Heart right ventricle (tissue), 16 donors: ENCODE data around the gene CHN2. TPM values are rescaled to one million over a fixed set of nuclear protein-coding genes. Genes with fewer than 3 reads are reported as not detected.

ENCODE experiments used
- ATAC-seq, 8 donors: fragments of 200-7000 bp; cut with Tn5 transposase; one replicate each; pipeline ENCODE4 v1.9.1; 2020; ENCODE audit warnings: mild to moderate bottlenecking in 8 of 8, moderate library complexity in 8 of 8, moderate number of reproducible peaks in 1 of 8
- DNase-seq, 2 donors: peaks; one replicate each; pipeline ENCODE4 v3.0.0-alpha.2; 2020
- H3K27ac ChIP-seq, 10 donors: fragments of 200-600 bp; sonication (generic) in 2 of 10; one replicate each; pipeline versions ENCODE4 v1.5.0 to v1.8.0; 2020 to 2022; ENCODE audit warnings: mild to moderate bottlenecking in 3 of 10
- H3K27me3 ChIP-seq, 7 donors: fragments of 200-600 bp; one replicate each; pipeline ENCODE4 v1.8.0; 2021 to 2022; ENCODE audit warnings: mild to moderate bottlenecking in 2 of 7
- H3K36me3 ChIP-seq, 9 donors: fragments of 200-600 bp; sonication (generic) in 1 of 9; one replicate each; pipeline versions ENCODE4 v1.5.0 to v1.8.0; 2020 to 2022; ENCODE audit warnings: mild to moderate bottlenecking in 2 of 9
- H3K4me1 ChIP-seq, 9 donors: fragments of 200-600 bp; sonication (generic) in 1 of 9; one replicate each; pipeline versions ENCODE4 v1.5.0 to v1.8.0; 2020 to 2022; ENCODE audit warnings: mild to moderate bottlenecking in 4 of 9
- H3K4me3 ChIP-seq, 10 donors: fragments of 200-600 bp; sonication (generic) in 2 of 10; one replicate each; pipeline versions ENCODE4 v1.5.0 to v1.8.0; 2020 to 2022; ENCODE audit warnings: mild to moderate bottlenecking in 7 of 10, moderate library complexity in 2 of 10
- H3K9me3 ChIP-seq, 11 donors: fragments of 200-600 bp in 10 of 11; sonication (generic) in 2 of 11; one replicate each; pipeline versions ENCODE4 v1.5.0 to v1.8.0; 2013 to 2022; ENCODE audit warnings: mild to moderate bottlenecking in 2 of 11, control low read depth in 1 of 11, moderate library complexity in 1 of 11
- WGBS, 2 donors: extraction: QIAGEN DNeasy Blood & Tissue Kit; methylation state at CpG; one replicate each; pipeline ENCODE4 v1.1.7; 2013; ENCODE audit warnings: inconsistent platforms in 1 of 2; 5-methylcytosine and 5-hydroxymethylcytosine counted together
- intact Hi-C, 10 donors: fragments of 100-400 bp; cut with DNase I; formaldehyde crosslinking; loops; one replicate each; pipeline versions ENCODE4 v1.11.1 to v1.14.2; 2022
- polyA plus RNA-seq, 2 donors: library from polyadenylated mRNA; stranded (reverse); fragments of 200-250 nt; gene quantifications; one replicate each; pipeline ENCODE4 v1.2.3, GENCODE V29; 2013
- total RNA-seq, 10 donors: library from RNA; stranded (reverse); fragmentation: NEBNext Ultra II Directional in 3 of 10; extraction: Animal tissue kit (Norgen Biotek cat#: 25700) in 3 of 10; gene quantifications; one replicate each; pipeline versions ENCODE4 v1.2.1 to v1.2.4, GENCODE V29; 2021 to 2023
- TF ChIP-seq, protein P1 (sequence below), 9 donors: fragments of 200-600 bp; sonication (generic) in 2 of 9; IDR thresholded peaks; one replicate each; pipeline versions ENCODE4 v1.5.0 to v1.8.0; 2021 to 2022; ENCODE audit warnings: antibody characterized with exemption in 9 of 9, mild to moderate bottlenecking in 5 of 9, moderate library complexity in 1 of 9
- donor health status: Arrhythmogenic right ventricular cardiomyopathy.
- donor health status: ischemic (EF 13 %, LVEDD 7.1; RV severe dilation, severe dysfunction).
- donor health status: healthy with polysubstance abuse.
- donor health status: DM: no; HTN: yes; CAD: no.
- donor health status: DM: no; HTN: no; CAD: no.
- donor health status: ischemic (EF 25% LVEDD 6.9; RV normal size, moderate dysfunction).
- donor health status: ischemic (EF 25% LVEDD 5.7; RV mildly dilated, moderate dysfunction).
- donor health status: healthy.
- donor health status: DM: yes; HTN: yes; CAD: no.
- donor health status: Ischemic cardiomyopathy.
- donor health status: ischemic (EF 35%, LVEDD 5.7; RV mildly dilated, moderate dysfunction).
- donor health status: nonischemic (EF 11% LVEDD 7.7; RV severe dilation, severe dysfunction).
- donor health status: DM: yes; HTN: yes; CAD: no.
- donor health status: PGD.
- donor health status: ischemic (EF 29% LVEDD 5.4; RV normal size, mild dysfunction).
- donor health status: nonischemic (EF 23%, LVEDD 6.1; RV moderate dilation, normal function).

The CHN2 gene
- total and polyA plus RNA-seq, 12 donors, result 5.9 to 54.9 (median 22.6) TPM

DNA sequence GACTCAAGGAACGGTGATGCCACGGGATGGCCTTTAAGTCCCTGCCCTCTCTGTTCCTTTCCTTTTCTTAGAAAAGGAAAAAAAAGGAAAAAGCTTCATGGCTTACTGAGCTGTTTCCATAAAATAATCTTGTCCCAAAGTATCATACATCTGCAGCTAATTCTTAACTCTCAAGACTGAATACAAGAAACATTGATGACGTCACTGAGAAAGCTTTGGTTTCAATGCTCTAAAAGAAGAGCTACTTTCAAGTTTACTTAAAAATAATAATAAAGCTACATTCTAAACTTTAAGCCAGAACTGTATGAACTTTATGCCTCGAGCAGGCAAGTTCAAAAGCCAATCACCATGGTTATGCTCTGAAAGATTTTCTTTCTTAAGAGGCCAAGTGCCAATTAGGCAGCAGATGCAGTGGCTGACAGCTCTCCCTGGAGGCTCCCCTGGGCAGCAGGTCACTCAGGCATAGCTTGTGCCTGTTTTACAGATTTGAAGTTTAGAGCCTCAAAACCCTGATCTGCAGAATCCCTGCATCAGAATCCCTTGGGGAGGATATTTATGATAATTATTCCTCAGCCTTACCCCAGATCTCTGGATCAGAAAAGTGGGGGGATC is 165.0 kb downstream of the CHN2 start:
- H3K9me3 ChIP-seq, result no peaks in the 10 kb centered on the region
- no peak overlapping the region for H3K27ac ChIP-seq
- TF ChIP-seq, protein P1, sequence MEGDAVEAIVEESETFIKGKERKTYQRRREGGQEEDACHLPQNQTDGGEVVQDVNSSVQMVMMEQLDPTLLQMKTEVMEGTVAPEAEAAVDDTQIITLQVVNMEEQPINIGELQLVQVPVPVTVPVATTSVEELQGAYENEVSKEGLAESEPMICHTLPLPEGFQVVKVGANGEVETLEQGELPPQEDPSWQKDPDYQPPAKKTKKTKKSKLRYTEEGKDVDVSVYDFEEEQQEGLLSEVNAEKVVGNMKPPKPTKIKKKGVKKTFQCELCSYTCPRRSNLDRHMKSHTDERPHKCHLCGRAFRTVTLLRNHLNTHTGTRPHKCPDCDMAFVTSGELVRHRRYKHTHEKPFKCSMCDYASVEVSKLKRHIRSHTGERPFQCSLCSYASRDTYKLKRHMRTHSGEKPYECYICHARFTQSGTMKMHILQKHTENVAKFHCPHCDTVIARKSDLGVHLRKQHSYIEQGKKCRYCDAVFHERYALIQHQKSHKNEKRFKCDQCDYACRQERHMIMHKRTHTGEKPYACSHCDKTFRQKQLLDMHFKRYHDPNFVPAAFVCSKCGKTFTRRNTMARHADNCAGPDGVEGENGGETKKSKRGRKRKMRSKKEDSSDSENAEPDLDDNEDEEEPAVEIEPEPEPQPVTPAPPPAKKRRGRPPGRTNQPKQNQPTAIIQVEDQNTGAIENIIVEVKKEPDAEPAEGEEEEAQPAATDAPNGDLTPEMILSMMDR (IDR thresholded peaks at IDR 0.05), result no peak
- intact Hi-C loops, result no loop called here
- no peak overlapping the region for H3K4me3 ChIP-seq
- 88 to 93% methylated on average over 4 of the region's 4 CpGs for WGBS, 2 donors
- ATAC-seq (no peak), DNase-seq (no peak)
- H3K36me3 ChIP-seq, result peaks cover 0 to 18% (median 0%) of the 10 kb centered on the region in 9 donors
- no peaks in the 10 kb centered on the region for H3K4me1 ChIP-seq
- H3K27me3 ChIP-seq, result no peaks in the 10 kb centered on the region

DNA sequence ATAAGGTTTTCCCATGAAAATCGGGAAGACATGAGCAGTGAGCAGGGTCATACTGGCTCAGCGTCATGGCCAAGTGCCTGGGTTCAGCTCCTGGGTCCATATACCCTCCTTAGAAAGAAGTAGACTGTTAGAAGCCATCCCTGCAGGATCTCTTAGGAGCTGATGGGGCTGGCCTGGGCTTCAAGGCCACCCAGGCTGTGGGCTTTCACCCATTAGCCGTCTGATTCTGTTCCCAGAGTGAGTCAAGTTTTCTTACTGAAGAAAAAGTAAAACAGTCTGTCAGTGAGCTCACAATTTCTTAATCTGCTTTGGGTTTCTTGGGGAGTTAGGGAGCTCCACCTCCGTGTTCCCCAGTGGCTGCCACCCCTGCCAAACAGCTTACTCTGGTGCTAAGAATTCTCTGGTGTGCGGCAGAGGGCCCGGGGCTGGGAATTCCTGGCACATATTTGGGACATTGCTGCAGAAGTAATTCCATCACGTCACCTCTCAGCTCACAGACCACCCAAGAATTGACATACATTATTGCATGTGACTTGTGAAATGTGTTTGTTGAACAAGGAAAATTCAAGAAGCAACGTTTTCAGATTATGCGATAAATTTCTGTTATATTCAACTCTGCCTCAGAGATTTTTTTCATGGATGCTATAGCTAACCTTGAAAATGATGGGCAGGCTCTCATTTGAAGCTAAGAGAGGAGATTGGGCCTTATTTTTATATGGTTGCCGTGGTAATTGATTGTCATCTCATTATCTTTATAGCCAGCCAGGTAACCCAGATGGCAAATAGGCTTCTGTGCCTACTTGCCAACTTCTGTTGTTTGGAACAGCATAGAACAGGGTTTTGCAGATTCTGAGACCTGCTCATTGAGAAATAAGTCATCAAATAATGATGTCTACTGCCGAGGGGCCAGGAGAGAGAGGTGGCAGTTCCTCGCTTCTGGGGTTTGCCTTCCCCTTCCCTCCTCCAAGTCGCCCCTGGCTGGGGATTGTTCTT is 166.4 kb downstream of the CHN2 start:
- intact Hi-C loops, result no loop called here
- whole genome bisulfite sequencing, 2 donors, result 82 to 83% methylated on average over 13 of the region's 13 CpGs

DNA sequence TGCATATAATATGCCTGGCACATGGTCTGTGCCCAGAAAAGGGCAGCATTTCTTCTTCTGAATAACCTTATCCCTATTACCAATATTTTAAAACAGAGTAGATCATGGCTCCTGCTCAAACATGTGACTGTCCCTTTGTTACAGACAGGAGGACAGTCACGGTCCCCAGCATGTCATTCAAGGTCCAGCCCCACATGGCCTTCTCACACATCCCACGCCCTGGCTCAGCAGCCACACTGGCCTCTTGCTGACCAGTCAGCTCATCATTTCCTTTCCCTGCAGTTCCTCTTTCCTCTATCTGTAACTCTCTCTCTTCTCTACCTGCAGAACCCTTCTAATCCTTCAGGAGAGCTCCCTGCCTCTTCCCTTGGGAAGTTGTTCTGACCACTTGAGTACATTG is 167.8 kb downstream of the CHN2 start:
- Histone ChIP-seq H3K27me3 (no peaks in the 10 kb centered on the region), H3K9me3 (no peaks in the 10 kb centered on the region), H3K27ac (no peak overlapping the region), H3K36me3 (peaks cover 0 to 8% (median 0%) of the 10 kb centered on the region in 9 donors), H3K4me1 (peaks cover 0 to 2% (median 0%) of the 10 kb centered on the region in 9 donors), H3K4me3 (no peak overlapping the region)
- 87% methylated on average over 2 of the region's 2 CpGs for WGBS, 2 donors
- no peak for ATAC-seq
- TF ChIP-seq, protein P1 (IDR thresholded peaks at IDR 0.05), result no peak
- DNase-seq, result no peak
- intact Hi-C loops, result no loop called here

More for the DNA sequence above, 166.4 kb downstream of the CHN2 start:
- DNase-seq (no peak), ATAC-seq (no peak)
- Histone ChIP-seq H3K9me3 (no peaks in the 10 kb centered on the region), H3K4me1 (no peaks in the 10 kb centered on the region), H3K27ac (no peak overlapping the region), H3K36me3 (peaks cover 0 to 8% (median 0%) of the 10 kb centered on the region in 9 donors), H3K27me3 (no peaks in the 10 kb centered on the region), H3K4me3 (no peak overlapping the region)
- TF ChIP-seq, protein P1 (IDR thresholded peaks at IDR 0.05), result no peak

DNA sequence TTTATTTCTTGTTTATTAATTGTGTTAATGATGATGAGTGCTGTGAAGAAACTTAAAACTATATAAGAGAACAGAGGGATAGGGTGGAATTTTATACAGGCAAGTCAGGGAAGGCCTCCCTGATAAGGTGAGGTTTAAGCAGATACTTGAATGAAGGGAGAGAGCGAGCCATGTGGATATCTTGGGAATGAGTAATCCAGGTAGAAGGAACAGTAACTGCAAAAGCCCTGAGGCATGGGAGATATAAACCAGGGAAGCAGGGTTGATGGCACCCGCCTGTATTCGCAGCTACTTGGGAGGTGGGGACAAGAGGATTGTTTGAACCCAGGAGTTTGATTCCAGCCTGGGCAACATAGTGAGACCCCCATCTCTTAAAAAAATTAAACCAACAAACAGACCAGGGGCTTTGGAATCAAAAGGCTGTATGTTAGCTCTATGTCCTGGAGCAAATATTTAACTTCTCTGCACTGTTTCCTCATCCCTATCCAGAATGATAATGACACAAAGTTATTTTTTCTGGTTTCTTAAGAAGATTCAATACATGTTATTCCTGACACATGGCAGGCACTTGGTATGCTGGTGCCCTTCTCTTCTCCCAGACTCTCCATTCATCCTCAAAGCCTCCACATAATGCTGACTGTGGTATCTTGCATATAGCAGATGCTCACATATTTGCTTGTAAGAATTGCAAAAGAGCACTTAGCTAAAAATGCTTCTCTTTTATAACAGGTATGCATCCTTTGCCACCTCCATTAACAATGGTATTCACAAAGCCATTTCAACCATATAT is 169.3 kb downstream of the CHN2 start:
- Histone ChIP-seq H3K4me1 (peaks cover 0 to 15% (median 0%) of the 10 kb centered on the region in 9 donors), H3K9me3 (no peaks in the 10 kb centered on the region), H3K27ac (no peak overlapping the region), H3K36me3 (peaks cover 0 to 4% (median 0%) of the 10 kb centered on the region in 9 donors), H3K4me3 (no peak overlapping the region), H3K27me3 (no peaks in the 10 kb centered on the region)
- WGBS, 2 donors, result 94 to 99% methylated on average over 3 of the region's 3 CpGs
- no peak for DNase-seq
- no peak for ATAC-seq
- intact Hi-C loops, result no loop called here
- TF ChIP-seq, protein P1 (IDR thresholded peaks at IDR 0.05), result no peak
